ENCODE data around the gene ANGPTL1.
A peak's percentile ranks its signal among the peaks of the same experiment; 100 is the strongest.

ANGPTL1 gene

GRCh38 chr1:178870944-178871343 is at the start of gene ANGPTL1:
TSS of gene ANGPTL1 (minus strand) at chr1:178871077. CDS start at chr1:178865776, 5,301 bp downstream.
- H3K9ac ChIP-seq (ENCODE audit: low read length) = peak within 1 kb of the TSS; percentile 77

GRCh38 chr1:178919581-178919980 is 48.7 kb upstream of the ANGPTL1 start:
- peaks cover 7% of the 10 kb centered on the region for H3K36me3 ChIP-seq (ENCODE audit: insufficient read depth, low read length)
- H3K9ac ChIP-seq (ENCODE audit: low read length) = no peak overlapping the region
- H3K27me3 ChIP-seq (ENCODE audit: control insufficient read depth in 1 of 2, insufficient read depth in 2 of 2, low read length in 2 of 2) = no peaks in the 10 kb centered on the region
- no peak overlapping the region for H3K4me3 ChIP-seq (ENCODE audit: low read depth in 1 of 2, low read length in 2 of 2)
- no peaks in the 10 kb centered on the region for H3K9me3 ChIP-seq (ENCODE audit: low read length)
- H3K4me1 ChIP-seq (ENCODE audit: insufficient read depth, low read length) = peaks cover 11% of the 10 kb centered on the region
- H3K27ac ChIP-seq (ENCODE audit: low read depth, low read length) = no peak overlapping the region

More at GRCh38 chr1:178870944-178871343, at the start of gene ANGPTL1:
- H3K27ac ChIP-seq (ENCODE audit: low read depth, low read length) = peak within 1 kb of the TSS; percentile 77
- H3K27me3 ChIP-seq (ENCODE audit: control insufficient read depth in 1 of 2, insufficient read depth in 2 of 2, low read length in 2 of 2) = no peaks in the 10 kb centered on the region
- H3K4me3 ChIP-seq (ENCODE audit: low read depth in 1 of 2, low read length in 2 of 2) = peak within 1 kb of the TSS; percentile 51 to 75
- H3K4me1 ChIP-seq (ENCODE audit: insufficient read depth, low read length) = peaks cover 30% of the 10 kb centered on the region
- H3K9me3 ChIP-seq (ENCODE audit: low read length) = no peaks in the 10 kb centered on the region
- no peaks in the 10 kb centered on the region for H3K36me3 ChIP-seq (ENCODE audit: insufficient read depth, low read length)

GRCh38 chr1:178918955-178919354 is 48.1 kb upstream of the ANGPTL1 start:
- H3K9me3 ChIP-seq (ENCODE audit: low read length) = no peaks in the 10 kb centered on the region
- no peak overlapping the region for H3K27ac ChIP-seq (ENCODE audit: low read depth, low read length)
- no peak overlapping the region for H3K4me3 ChIP-seq (ENCODE audit: low read depth in 1 of 2, low read length in 2 of 2)
- H3K4me1 ChIP-seq (ENCODE audit: insufficient read depth, low read length) = peaks cover 11% of the 10 kb centered on the region
- H3K27me3 ChIP-seq (ENCODE audit: control insufficient read depth in 1 of 2, insufficient read depth in 2 of 2, low read length in 2 of 2) = no peaks in the 10 kb centered on the region
- H3K36me3 ChIP-seq (ENCODE audit: insufficient read depth, low read length) = peaks cover 7% of the 10 kb centered on the region
- no peak overlapping the region for H3K9ac ChIP-seq (ENCODE audit: low read length)

GRCh38 chr1:178918308-178918707 is 47.4 kb upstream of the ANGPTL1 start:
- no peaks in the 10 kb centered on the region for H3K27me3 ChIP-seq (ENCODE audit: control insufficient read depth in 1 of 2, insufficient read depth in 2 of 2, low read length in 2 of 2)
- no peaks in the 10 kb centered on the region for H3K9me3 ChIP-seq (ENCODE audit: low read length)
- H3K9ac ChIP-seq (ENCODE audit: low read length) = no peak overlapping the region
- no peak overlapping the region for H3K27ac ChIP-seq (ENCODE audit: low read depth, low read length)
- peaks cover 11% of the 10 kb centered on the region for H3K4me1 ChIP-seq (ENCODE audit: insufficient read depth, low read length)
- H3K36me3 ChIP-seq (ENCODE audit: insufficient read depth, low read length) = peaks cover 7% of the 10 kb centered on the region
- no peak overlapping the region for H3K4me3 ChIP-seq (ENCODE audit: low read depth in 1 of 2, low read length in 2 of 2)

GRCh38 chr1:178916448-178917174 is 45.7 kb upstream of the ANGPTL1 start:
- no peaks in the 10 kb centered on the region for H3K9me3 ChIP-seq (ENCODE audit: low read length)
- no peak overlapping the region for H3K27ac ChIP-seq (ENCODE audit: low read depth, low read length)
- H3K36me3 ChIP-seq (ENCODE audit: insufficient read depth, low read length) = peaks cover 7% of the 10 kb centered on the region
- H3K27me3 ChIP-seq (ENCODE audit: control insufficient read depth in 1 of 2, insufficient read depth in 2 of 2, low read length in 2 of 2) = no peaks in the 10 kb centered on the region
- H3K4me3 ChIP-seq (ENCODE audit: low read depth in 1 of 2, low read length in 2 of 2) = no peak overlapping the region
- H3K9ac ChIP-seq (ENCODE audit: low read length) = no peak overlapping the region
- H3K4me1 ChIP-seq (ENCODE audit: insufficient read depth, low read length) = peaks cover 11% of the 10 kb centered on the region

GRCh38 chr1:178912597-178912996 is 41.7 kb upstream of the ANGPTL1 start:
- Histone ChIP-seq H3K4me1 (ENCODE audit: insufficient read depth, low read length) (no peaks in the 10 kb centered on the region), H3K4me3 (ENCODE audit: low read depth in 1 of 2, low read length in 2 of 2) (no peak overlapping the region), H3K27ac (ENCODE audit: low read depth, low read length) (no peak overlapping the region), H3K9me3 (ENCODE audit: low read length) (no peaks in the 10 kb centered on the region), H3K36me3 (ENCODE audit: insufficient read depth, low read length) (peaks cover 7% of the 10 kb centered on the region), H3K9ac (ENCODE audit: low read length) (no peak overlapping the region), H3K27me3 (ENCODE audit: control insufficient read depth in 1 of 2, insufficient read depth in 2 of 2, low read length in 2 of 2) (no peaks in the 10 kb centered on the region)

GRCh38 chr1:178910023-178910422 is 39.1 kb upstream of the ANGPTL1 start:
- Histone ChIP-seq H3K4me3 (ENCODE audit: low read depth in 1 of 2, low read length in 2 of 2) (no peak overlapping the region), H3K27me3 (ENCODE audit: control insufficient read depth in 1 of 2, insufficient read depth in 2 of 2, low read length in 2 of 2) (no peaks in the 10 kb centered on the region), H3K9me3 (ENCODE audit: low read length) (no peaks in the 10 kb centered on the region), H3K27ac (ENCODE audit: low read depth, low read length) (no peak overlapping the region), H3K36me3 (ENCODE audit: insufficient read depth, low read length) (no peaks in the 10 kb centered on the region), H3K9ac (ENCODE audit: low read length) (no peak overlapping the region), H3K4me1 (ENCODE audit: insufficient read depth, low read length) (no peaks in the 10 kb centered on the region)

GRCh38 chr1:178908358-178908757 is 37.5 kb upstream of the ANGPTL1 start:
- no peaks in the 10 kb centered on the region for H3K4me1 ChIP-seq (ENCODE audit: insufficient read depth, low read length)
- H3K36me3 ChIP-seq (ENCODE audit: insufficient read depth, low read length) = no peaks in the 10 kb centered on the region
- no peaks in the 10 kb centered on the region for H3K27me3 ChIP-seq (ENCODE audit: control insufficient read depth in 1 of 2, insufficient read depth in 2 of 2, low read length in 2 of 2)
- no peak overlapping the region for H3K9ac ChIP-seq (ENCODE audit: low read length)
- no peaks in the 10 kb centered on the region for H3K9me3 ChIP-seq (ENCODE audit: low read length)
- no peak overlapping the region for H3K4me3 ChIP-seq (ENCODE audit: low read depth in 1 of 2, low read length in 2 of 2)
- H3K27ac ChIP-seq (ENCODE audit: low read depth, low read length) = no peak overlapping the region

GRCh38 chr1:178901482-178902125 is 30.7 kb upstream of the ANGPTL1 start:
- H3K4me1 ChIP-seq (ENCODE audit: insufficient read depth, low read length) = no peaks in the 10 kb centered on the region
- H3K27me3 ChIP-seq (ENCODE audit: control insufficient read depth in 1 of 2, insufficient read depth in 2 of 2, low read length in 2 of 2) = no peaks in the 10 kb centered on the region
- H3K4me3 ChIP-seq (ENCODE audit: low read depth in 1 of 2, low read length in 2 of 2) = no peak overlapping the region
- no peak overlapping the region for H3K27ac ChIP-seq (ENCODE audit: low read depth, low read length)
- H3K36me3 ChIP-seq (ENCODE audit: insufficient read depth, low read length) = no peaks in the 10 kb centered on the region
- no peaks in the 10 kb centered on the region for H3K9me3 ChIP-seq (ENCODE audit: low read length)
- H3K9ac ChIP-seq (ENCODE audit: low read length) = no peak overlapping the region

GRCh38 chr1:178899402-178899801 is 28.5 kb upstream of the ANGPTL1 start:
- Histone ChIP-seq H3K36me3 (ENCODE audit: insufficient read depth, low read length) (no peaks in the 10 kb centered on the region), H3K27ac (ENCODE audit: low read depth, low read length) (no peak overlapping the region), H3K4me3 (ENCODE audit: low read depth in 1 of 2, low read length in 2 of 2) (no peak overlapping the region)

GRCh38 chr1:178898401-178898800 is 27.5 kb upstream of the ANGPTL1 start:
- no peaks in the 10 kb centered on the region for H3K27me3 ChIP-seq (ENCODE audit: control insufficient read depth in 1 of 2, insufficient read depth in 2 of 2, low read length in 2 of 2)
- H3K27ac ChIP-seq (ENCODE audit: low read depth, low read length) = no peak overlapping the region
- no peaks in the 10 kb centered on the region for H3K4me1 ChIP-seq (ENCODE audit: insufficient read depth, low read length)
- no peak overlapping the region for H3K9ac ChIP-seq (ENCODE audit: low read length)
- H3K36me3 ChIP-seq (ENCODE audit: insufficient read depth, low read length) = no peaks in the 10 kb centered on the region
- no peaks in the 10 kb centered on the region for H3K9me3 ChIP-seq (ENCODE audit: low read length)
- no peak overlapping the region for H3K4me3 ChIP-seq (ENCODE audit: low read depth in 1 of 2, low read length in 2 of 2)

More at GRCh38 chr1:178899402-178899801, 28.5 kb upstream of the ANGPTL1 start:
- H3K27me3 ChIP-seq (ENCODE audit: control insufficient read depth in 1 of 2, insufficient read depth in 2 of 2, low read length in 2 of 2) = no peaks in the 10 kb centered on the region
- no peaks in the 10 kb centered on the region for H3K4me1 ChIP-seq (ENCODE audit: insufficient read depth, low read length)
- H3K9me3 ChIP-seq (ENCODE audit: low read length) = no peaks in the 10 kb centered on the region
- H3K9ac ChIP-seq (ENCODE audit: low read length) = no peak overlapping the region

GRCh38 chr1:178895928-178896327 is 25.1 kb upstream of the ANGPTL1 start:
- Histone ChIP-seq H3K9me3 (ENCODE audit: low read length) (no peaks in the 10 kb centered on the region), H3K27me3 (ENCODE audit: control insufficient read depth in 1 of 2, insufficient read depth in 2 of 2, low read length in 2 of 2) (no peaks in the 10 kb centered on the region)

More at GRCh38 chr1:178895928-178896327, 25.1 kb upstream of the ANGPTL1 start:
- no peak overlapping the region for H3K4me3 ChIP-seq (ENCODE audit: low read depth in 1 of 2, low read length in 2 of 2)
- no peaks in the 10 kb centered on the region for H3K36me3 ChIP-seq (ENCODE audit: insufficient read depth, low read length)
- H3K4me1 ChIP-seq (ENCODE audit: insufficient read depth, low read length) = no peaks in the 10 kb centered on the region
- H3K9ac ChIP-seq (ENCODE audit: low read length) = no peak overlapping the region
- no peak overlapping the region for H3K27ac ChIP-seq (ENCODE audit: low read depth, low read length)
